H1 (cell line): ENCODE data around the gene ZBTB49. TPM values are rescaled to one million over a fixed set of nuclear protein-coding genes. Genes with fewer than 3 reads are reported as not detected.
A peak's percentile ranks its signal among the peaks of the same experiment; 100 is the strongest.

Source experiments
- CTCF ChIA-PET: fragments of 300-600 bp; sonication (Branson Sonifier 250); formaldehyde crosslinking; loops from one replicate; lab custom pipeline; 2021; ENCODE audit not compliant: partially characterized antibody; lab: Charles Lee
- POLR2A ChIA-PET: fragments of 300-600 bp; sonication (Branson Sonifier 250); formaldehyde crosslinking; loops from one replicate; lab custom pipeline; 2021; ENCODE audit warnings: inconsistent platforms; ENCODE audit not compliant: partially characterized antibody; lab: Charles Lee
- DNase-seq, 2 experiments: peaks; one replicate each; pipeline versions ENCODE4 v3.0.0 to v3.0.0-alpha.2; 2010 to 2022; ENCODE audit warnings: low spot score in 2 of 2, low read depth in 1 of 2, mixed read lengths in 1 of 2
- FAIRE-seq: peaks from 2 replicates; lab custom pipeline; 2011; peaks lifted over from hg19 to GRCh38; lab: Jason Lieb, UNC
- H2AFZ ChIP-seq: 2 replicates; pipeline ENCODE4 v1.8.1; 2012; ENCODE audit warnings: low read length, inconsistent platforms
- H2AK5ac ChIP-seq: 2 replicates; pipeline ENCODE4 v1.6.1; 2013; ENCODE audit warnings: low read depth, low read length
- H2BK120ac ChIP-seq: replicated peaks from 2 replicates; pipeline ENCODE3; 2013; ENCODE audit warnings: low read depth, low read length, inconsistent platforms
- H2BK12ac ChIP-seq: 2 replicates; pipeline ENCODE4 v1.6.1; 2013; ENCODE audit warnings: low read depth, low read length
- H2BK15ac ChIP-seq: 2 replicates; pipeline ENCODE4 v1.6.1; 2013; ENCODE audit warnings: low read length
- H2BK20ac ChIP-seq: 2 replicates; pipeline ENCODE4 v1.6.1; 2013; ENCODE audit warnings: low read length
- H2BK5ac ChIP-seq: 2 replicates; pipeline ENCODE4 v1.6.1; 2013; ENCODE audit warnings: low read depth, low read length
- H3K14ac ChIP-seq: 2 replicates; pipeline ENCODE4 v1.6.1; 2013; ENCODE audit warnings: inconsistent platforms; ENCODE audit not compliant: insufficient read length
- H3K18ac ChIP-seq: 2 replicates; pipeline ENCODE4 v1.6.1; 2013; ENCODE audit warnings: low read length; ENCODE audit errors: extremely low read depth
- H3K23ac ChIP-seq: 2 replicates; pipeline ENCODE4 v1.6.1; 2013; ENCODE audit warnings: inconsistent platforms; ENCODE audit not compliant: insufficient read length
- H3K23me2 ChIP-seq: 2 replicates; pipeline ENCODE4 v1.6.1; 2013; ENCODE audit warnings: low read depth, low read length
- H3K27ac ChIP-seq: 2 replicates; pipeline ENCODE4 v1.6.1; 2011; ENCODE audit warnings: low read depth, low read length, inconsistent platforms
- H3K27me3 ChIP-seq, 4 experiments: replicated peaks in 1 of 4; 1 replicate in 1 of 4; 2 replicates in 3 of 4; pipeline versions ENCODE4 v1.6.1 to v1.8.1; 2011 to 2013; ENCODE audit warnings: low read length in 3 of 4, mild to moderate bottlenecking in 3 of 4, inconsistent platforms in 2 of 4, mixed read lengths in 2 of 4, moderate library complexity in 1 of 4; ENCODE audit not compliant: control insufficient read depth in 3 of 4, insufficient read depth in 3 of 4; ENCODE audit errors: extremely low read depth in 1 of 4
- H3K36me3 ChIP-seq, 4 experiments: 2 replicates each; pipeline versions ENCODE4 v1.6.1 to v1.8.1; 2011 to 2013; ENCODE audit warnings: mild to moderate bottlenecking in 4 of 4, low read length in 3 of 4, moderate library complexity in 2 of 4, control low read depth in 1 of 4, inconsistent platforms in 1 of 4; ENCODE audit not compliant: insufficient read depth in 4 of 4, control insufficient read depth in 2 of 4
- H3K4ac ChIP-seq: replicated peaks from 2 replicates; pipeline ENCODE3; 2013; ENCODE audit warnings: low read length, low read depth, mixed read lengths, inconsistent platforms; ENCODE audit not compliant: insufficient read length
- H3K4me1 ChIP-seq, 4 experiments: replicated peaks in 1 of 4; 1 replicate in 1 of 4; 2 replicates in 3 of 4; pipeline versions ENCODE4 v1.6.1 to v1.8.1; 2011 to 2013; ENCODE audit warnings: low read length in 3 of 4, inconsistent platforms in 2 of 4, mixed read lengths in 1 of 4; ENCODE audit not compliant: insufficient read depth in 4 of 4, control insufficient read depth in 3 of 4
- H3K4me2 ChIP-seq, 2 experiments: 2 replicates each; pipeline versions ENCODE4 v1.6.1 to v1.8.1; 2011 to 2013; ENCODE audit warnings: low read depth in 2 of 2, low read length in 2 of 2, control low read depth in 1 of 2, inconsistent platforms in 1 of 2, mild to moderate bottlenecking in 1 of 2; ENCODE audit not compliant: insufficient read depth in 1 of 2
- H3K4me3 ChIP-seq, 4 experiments: fragments of 200-600, 300-600 bp in 1 of 4; sonication (generic), shearing (Covaris generic), sonication (Bioruptor Twin) in 1 of 4; 2 replicates each; pipeline versions ENCODE4 v1.5.1 to v1.8.1; 2011 to 2016; ENCODE audit warnings: low read length in 4 of 4, low read depth in 3 of 4, control low read depth in 2 of 4, inconsistent platforms in 2 of 4, mild to moderate bottlenecking in 2 of 4, mixed read lengths in 1 of 4, moderate library complexity in 1 of 4; ENCODE audit not compliant: insufficient read depth in 2 of 4; ENCODE audit errors: extremely low read depth in 1 of 4
- H3K56ac ChIP-seq: replicated peaks from 2 replicates; pipeline ENCODE3; 2013; ENCODE audit warnings: low read depth, mild to moderate bottlenecking, mixed read lengths, low read length, inconsistent platforms; ENCODE audit not compliant: insufficient read length
- H3K79me1 ChIP-seq: 2 replicates; pipeline ENCODE4 v1.6.1; 2013; ENCODE audit warnings: low read depth, low read length, control low read depth
- H3K79me2 ChIP-seq, 2 experiments: 2 replicates each; pipeline versions ENCODE4 v1.6.1 to v1.8.1; 2012 to 2013; ENCODE audit warnings: low read length in 2 of 2, mild to moderate bottlenecking in 2 of 2, inconsistent platforms in 1 of 2; ENCODE audit not compliant: insufficient read depth in 2 of 2, control insufficient read depth in 1 of 2
- H3K9ac ChIP-seq, 4 experiments: replicated peaks in 1 of 4; 1 replicate in 1 of 4; 2 replicates in 3 of 4; pipeline versions ENCODE4 v1.6.1 to v1.8.1; 2011 to 2013; ENCODE audit warnings: low read depth in 3 of 4, low read length in 3 of 4, control low read depth in 2 of 4, mild to moderate bottlenecking in 2 of 4, moderate library complexity in 2 of 4, inconsistent platforms in 1 of 4; ENCODE audit errors: extremely low read depth in 1 of 4
- H3K9me3 ChIP-seq, 2 experiments: 2 replicates each; pipeline versions ENCODE4 v1.6.1 to v1.8.1; 2012 to 2013; ENCODE audit warnings: mild to moderate bottlenecking in 2 of 2, moderate library complexity in 2 of 2, control low read depth in 1 of 2, inconsistent platforms in 1 of 2, low read depth in 1 of 2, low read length in 1 of 2, mixed read lengths in 1 of 2; ENCODE audit not compliant: insufficient read depth in 2 of 2
- H4K20me1 ChIP-seq, 2 experiments: replicated peaks in 1 of 2; 2 replicates each; pipeline versions ENCODE3 to v1.8.1; 2011 to 2013; ENCODE audit warnings: inconsistent platforms in 2 of 2, low read length in 2 of 2, mild to moderate bottlenecking in 1 of 2; ENCODE audit not compliant: insufficient read depth in 2 of 2, control insufficient read depth in 1 of 2
- H4K5ac ChIP-seq: 2 replicates; pipeline ENCODE4 v1.6.1; 2013; ENCODE audit warnings: low read length, low read depth, mixed read lengths, inconsistent platforms; ENCODE audit not compliant: insufficient read length
- H4K8ac ChIP-seq: 2 replicates; pipeline ENCODE4 v1.8.0; 2013; ENCODE audit warnings: mild to moderate bottlenecking, moderate library complexity, low read length, inconsistent platforms; ENCODE audit not compliant: insufficient read depth; ENCODE audit errors: extremely low read depth
- H4K91ac ChIP-seq: replicated peaks from 2 replicates; pipeline ENCODE3; 2013; ENCODE audit warnings: low read length, mixed read lengths, inconsistent platforms; ENCODE audit not compliant: insufficient read length
- CEBPB ChIP-seq: IDR thresholded peaks from 2 replicates; pipeline ENCODE4 v1.6.1; 2012; ENCODE audit warnings: low read depth, low read length
- EGR1 ChIP-seq: IDR thresholded peaks from 2 replicates; pipeline ENCODE4 v1.6.1; 2011; ENCODE audit warnings: low read depth, low read length, borderline replicate concordance
- EP300 ChIP-seq, 2 experiments: IDR thresholded peaks; 1 replicate in 1 of 2; 2 replicates in 1 of 2; pipeline ENCODE4 v1.6.1; 2011 to 2012; ENCODE audit warnings: low read depth in 2 of 2, low read length in 2 of 2, mild to moderate bottlenecking in 2 of 2, borderline replicate concordance in 1 of 2, inconsistent platforms in 1 of 2, moderate library complexity in 1 of 2
- MAX ChIP-seq: IDR thresholded peaks from 2 replicates; pipeline ENCODE4 v1.6.1; 2012; ENCODE audit warnings: inconsistent platforms
- POU5F1 ChIP-seq: IDR thresholded peaks from 2 replicates; pipeline ENCODE4 v1.6.1; 2011; ENCODE audit warnings: low read depth, mild to moderate bottlenecking, low read length, moderate library complexity
- RAD21 ChIP-seq, 2 experiments: IDR thresholded peaks in 1 of 2; conservative IDR thresholded peaks in 1 of 2; 2 replicates each; pipeline ENCODE4 v1.6.1; 2011; ENCODE audit warnings: low read depth in 2 of 2, low read length in 2 of 2, improper control_type of control experiment in 1 of 2, inconsistent platforms in 1 of 2, mild to moderate bottlenecking in 1 of 2, moderate library complexity in 1 of 2
- SIN3A ChIP-seq, 2 experiments: IDR thresholded peaks in 1 of 2; conservative IDR thresholded peaks in 1 of 2; 2 replicates each; pipeline ENCODE4 v1.6.1; 2011 to 2012; ENCODE audit warnings: low read length in 2 of 2, improper control_type of control experiment in 1 of 2, low read depth in 1 of 2, mild to moderate bottlenecking in 1 of 2
- SP4 ChIP-seq: IDR thresholded peaks from 2 replicates; pipeline ENCODE4 v1.6.1; 2012; ENCODE audit warnings: low read length, inconsistent platforms
- SRF ChIP-seq: IDR thresholded peaks from 2 replicates; pipeline ENCODE4 v1.6.1; 2011; ENCODE audit warnings: mild to moderate bottlenecking, low read depth, low read length, moderate library complexity
- TAF1 ChIP-seq: IDR thresholded peaks from 2 replicates; pipeline ENCODE4 v1.6.1; 2011; ENCODE audit warnings: mild to moderate bottlenecking, low read depth, low read length
- USF2 ChIP-seq: IDR thresholded peaks from 2 replicates; pipeline ENCODE4 v1.6.1; 2011; ENCODE audit warnings: low read length, improper control_type of control experiment
- YY1 ChIP-seq: IDR thresholded peaks from 2 replicates; pipeline ENCODE4 v1.6.1; 2011; ENCODE audit warnings: low read depth, mild to moderate bottlenecking, low read length
- ZNF274 ChIP-seq: IDR thresholded peaks from 2 replicates; pipeline ENCODE4 v1.7.0; 2012; ENCODE audit warnings: low read length, borderline replicate concordance; ENCODE audit errors: extremely low read depth
- WGBS, 2 experiments: shearing (Covaris generic) in 1 of 2; methylation state at CpG; one replicate each; pipeline versions ENCODE4 v1.1.6 to v1.1.7; 2013 to 2015; ENCODE audit warnings: low lambda C conversion rate in 2 of 2, mixed read lengths in 2 of 2, inconsistent platforms in 1 of 2, low coverage in 1 of 2, missing lambda C conversion rate in 1 of 2; ENCODE audit not compliant: insufficient replicate concordance in 2 of 2, insufficient coverage in 1 of 2, insufficient read length in 1 of 2; ENCODE audit errors: extremely low coverage in 1 of 2, missing lambda C conversion rate in 1 of 2; 5-methylcytosine and 5-hydroxymethylcytosine counted together
- polyA plus RNA-seq, 7 experiments: library from polyadenylated mRNA; depleted of rRNA in 3 of 7; stranded (reverse) in 5 of 7; unstranded in 2 of 7; fragments of >200 nt in 5 of 7; fragments of 200-250 nt in 2 of 7; gene quantifications; 1 replicate in 5 of 7; 2 replicates in 1 of 7; 4 replicates in 1 of 7; pipeline versions ENCODE4 v1.2.1 to v1.2.3, GENCODE V29; 2011 to 2013; ENCODE audit warnings: missing spikeins in 2 of 7, mixed read lengths in 2 of 7
- total RNA-seq: library from RNA; stranded (reverse); fragmentation: NEBNext Ultra II Directional; extraction: Animal tissue kit (Norgen Biotek cat#: 25700); gene quantifications from 2 replicates; pipeline ENCODE4 v1.2.1, GENCODE V29; 2021

The ZBTB49 gene
- total and polyA plus RNA-seq, 2 of the 8 experiments (the other 6 are each of a cell fraction or from before 2014, with no cell fraction given) = 4.2 to 6.8 TPM

GRCh38 chr4:4271912-4272311 is 18.1 kb upstream of the ZBTB49 start:
- no peak overlapping the region for H3K23ac ChIP-seq
- no peak overlapping the region for H3K4me2 ChIP-seq
- no peaks in the 10 kb centered on the region for H3K4me1 ChIP-seq
- H2AK5ac ChIP-seq = no peak overlapping the region
- no peak overlapping the region for H2BK12ac ChIP-seq
- H2BK120ac ChIP-seq = no peak overlapping the region
- H2BK20ac ChIP-seq = no peak overlapping the region
- 91% methylated on average over 10 of the region's 10 CpGs; no CpG with 5 or more reads in 1 of the 2 experiments for WGBS, 2 experiments
- H3K9me3 ChIP-seq = no peaks in the 10 kb centered on the region
- no peak overlapping the region for H4K8ac ChIP-seq
- H3K23me2 ChIP-seq = no peaks in the 10 kb centered on the region
- no peak for FAIRE-seq
- no peak overlapping the region for H3K4ac ChIP-seq
- H3K36me3 ChIP-seq = peaks cover 12 to 69% (median 40%) of the 10 kb centered on the region in 4 experiments; a peak in 7 of 8 replicates
- DNase-seq = no peak
- H4K5ac ChIP-seq = no peak overlapping the region
- H3K79me2 ChIP-seq = no peaks in the 10 kb centered on the region
- ChIA-PET POLR2A (interaction anchor here (0.7 kb wide), 1 partner anchor 13 kb away, joined by 3 read pairs; no protein-coding TSS in a partner anchor), CTCF (interaction anchor here (1.3 to 2.4 kb wide), 2 partner anchors 27 to 63 kb away, joined by 3 to 12 read pairs; no protein-coding TSS in a partner anchor)
- H3K27ac ChIP-seq = no peak overlapping the region
- H3K56ac ChIP-seq = no peak overlapping the region
- no peak overlapping the region for H4K91ac ChIP-seq
- no peak overlapping the region for H3K4me3 ChIP-seq
- no peak overlapping the region for H2AFZ ChIP-seq
- no peak overlapping the region for H3K9ac ChIP-seq
- H3K18ac ChIP-seq = no peak overlapping the region
- peaks cover 2 to 5% of the 10 kb centered on the region in 2 experiments for H4K20me1 ChIP-seq
- H3K27me3 ChIP-seq = peaks cover 0 to 2% (median 0%) of the 10 kb centered on the region in 4 experiments; a peak in 1 of 7 replicates
- no peaks in the 10 kb centered on the region for H3K79me1 ChIP-seq
- no peak overlapping the region for H3K14ac ChIP-seq
- H2BK5ac ChIP-seq = no peak overlapping the region
- no peak overlapping the region for H2BK15ac ChIP-seq
- TF ChIP-seq RAD21 (IDR thresholded peaks at IDR 0.05 in 1 of 2, conservative IDR thresholded peaks at IDR 0.05 in 1 of 2; ENCODE audit: low read depth in 2 of 2, low read length in 2 of 2) (peak; percentile 37), SIN3A (conservative IDR thresholded peaks at IDR 0.05 in 1 of 2, IDR thresholded peaks at IDR 0.05 in 1 of 2; ENCODE audit: low read depth in 1 of 2, low read length in 2 of 2) (no peak), YY1 (no peak), USF2 (no peak), EP300 (IDR thresholded peaks at IDR 0.05; ENCODE audit: borderline replicate concordance in 1 of 2, low read depth in 2 of 2, low read length in 2 of 2) (no peak), SRF (no peak), POU5F1 (no peak), SP4 (no peak), TAF1 (no peak), ZNF274 (no peak), MAX (no peak), CEBPB (peak; percentile 89), EGR1 (no peak)
